ENCODE measurements around the gene LYPD6B.

LYPD6B gene

DNA sequence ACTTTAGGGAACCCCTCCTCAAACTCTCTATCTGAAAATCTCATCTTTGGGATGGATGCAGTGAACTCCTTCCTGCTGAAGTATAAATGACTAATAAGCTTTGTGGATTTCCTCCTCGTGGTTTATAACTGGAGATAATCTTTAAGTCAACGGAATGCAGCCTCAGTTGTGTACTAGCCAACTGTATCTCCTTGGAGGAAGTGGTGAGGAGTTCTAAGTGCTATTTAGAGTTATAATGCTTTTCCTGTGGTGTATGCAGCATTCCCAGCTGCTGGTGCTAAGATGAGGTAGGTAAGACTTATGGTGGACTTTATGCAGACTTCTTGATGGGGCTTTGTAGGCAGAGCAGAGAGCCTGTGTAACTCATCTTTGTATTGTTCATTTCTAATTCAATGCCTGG lies 90.9 kb downstream of the LYPD6B start:
- DNase-seq: no peak

DNA sequence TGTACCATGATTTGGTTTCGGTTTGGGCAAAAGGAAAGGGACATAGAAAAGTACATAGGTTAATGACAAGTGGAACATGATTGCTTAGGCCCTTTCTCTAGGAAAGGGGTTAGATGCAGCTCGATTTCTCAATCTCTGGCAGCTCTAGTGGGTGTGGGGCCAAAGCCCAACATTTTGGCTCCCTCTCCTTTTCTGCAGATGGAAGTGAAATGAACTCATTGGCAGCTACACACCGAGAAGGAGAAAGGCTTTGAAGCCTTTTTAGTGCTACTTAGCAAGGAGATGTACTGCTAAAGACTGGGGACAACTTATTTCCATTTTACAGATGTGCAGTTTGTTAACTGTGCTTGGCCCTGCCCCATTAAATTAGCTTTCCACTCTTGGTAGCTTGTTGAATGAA lies 93.8 kb downstream of the LYPD6B start:
- DNase-seq: peak in 1 of 2 experiments; percentile 39

DNA sequence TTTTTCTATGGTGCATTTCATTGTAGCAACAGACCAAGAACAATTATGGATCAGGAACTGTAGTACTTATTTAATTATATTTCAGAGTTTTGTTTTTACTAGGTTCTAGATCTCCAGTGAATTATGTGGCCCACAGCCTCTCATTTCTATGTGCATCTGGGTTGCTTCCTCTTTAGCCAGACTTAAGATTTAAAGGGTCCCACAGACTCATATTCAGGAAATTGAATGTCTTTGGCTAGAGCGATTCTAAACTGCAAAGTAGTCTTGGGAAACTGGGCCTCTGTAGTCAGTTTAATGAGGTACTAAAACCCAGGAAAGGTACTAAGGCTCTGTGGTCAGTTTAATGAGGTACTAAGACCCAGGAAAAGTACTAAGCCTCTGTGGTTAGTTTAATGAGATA lies 94.4 kb downstream of the LYPD6B start:
- DNase-seq: no peak

DNA sequence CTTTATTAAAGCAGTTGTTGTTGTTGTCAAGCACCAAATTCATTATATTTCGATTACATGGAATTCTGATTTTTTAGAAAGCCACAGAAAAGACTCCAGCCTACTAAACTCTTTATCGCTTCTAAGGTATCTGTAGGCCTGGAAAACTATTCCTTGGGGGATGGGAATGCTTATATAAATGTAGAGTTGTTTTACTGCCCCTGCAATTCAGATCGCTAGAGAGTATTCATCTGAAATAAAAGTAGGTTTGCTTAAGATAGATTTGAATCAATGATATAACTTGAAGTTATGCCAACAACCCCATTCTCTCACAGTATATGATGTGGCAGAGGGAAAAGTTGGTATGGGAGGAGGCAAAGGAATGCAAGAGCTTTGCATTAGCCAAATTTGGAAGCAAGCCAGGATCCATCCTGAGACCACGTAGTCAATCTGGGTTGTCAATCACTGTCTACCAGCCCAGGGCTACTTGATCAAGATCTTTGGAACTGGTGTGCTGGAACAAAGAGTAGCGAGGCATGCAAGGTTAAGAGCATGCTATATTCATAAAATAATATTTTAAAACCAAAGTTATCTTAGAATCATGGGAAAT lies 95.9 kb downstream of the LYPD6B start:
- DNase-seq: no peak

DNA sequence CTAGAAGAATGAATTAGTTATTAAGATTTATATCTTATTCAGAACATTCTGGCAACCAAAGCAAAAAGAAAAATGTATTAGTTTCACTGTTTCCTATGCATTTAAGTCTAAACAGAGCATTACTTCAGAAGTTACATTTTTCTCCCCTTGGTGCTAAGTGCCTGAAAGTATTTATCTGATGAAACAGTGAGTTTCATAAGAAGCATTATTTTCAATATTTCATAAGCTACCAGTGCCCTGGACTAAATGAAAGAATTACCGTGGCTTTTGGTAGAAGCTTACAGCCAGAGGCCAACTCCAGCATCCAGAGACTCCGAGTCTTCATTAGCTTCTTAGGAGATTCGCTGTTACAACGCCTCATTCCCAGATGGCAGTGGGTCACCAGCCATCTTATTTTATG lies 97.6 kb downstream of the LYPD6B start:
- no peak for DNase-seq

DNA sequence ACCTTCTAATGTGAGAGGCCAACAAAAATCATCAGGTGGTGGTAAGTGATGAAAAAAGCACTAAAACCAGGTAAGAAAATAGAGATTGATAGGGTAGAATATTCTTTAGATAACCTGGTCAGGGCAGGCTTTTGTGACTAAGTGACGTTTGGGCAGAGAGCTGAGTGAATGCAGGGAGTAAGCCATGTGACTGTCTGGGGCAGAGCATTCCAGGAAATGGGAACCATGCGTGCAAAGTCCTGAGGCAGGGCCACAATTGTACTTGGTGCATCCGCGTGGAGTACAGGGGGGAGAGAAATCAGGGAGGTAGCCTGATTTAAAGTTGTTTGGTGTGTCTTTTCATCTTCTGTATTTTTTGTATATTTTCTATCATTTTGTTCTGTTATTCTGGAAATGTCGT lies 102.5 kb downstream of the LYPD6B start:
- no peak for DNase-seq

DNA sequence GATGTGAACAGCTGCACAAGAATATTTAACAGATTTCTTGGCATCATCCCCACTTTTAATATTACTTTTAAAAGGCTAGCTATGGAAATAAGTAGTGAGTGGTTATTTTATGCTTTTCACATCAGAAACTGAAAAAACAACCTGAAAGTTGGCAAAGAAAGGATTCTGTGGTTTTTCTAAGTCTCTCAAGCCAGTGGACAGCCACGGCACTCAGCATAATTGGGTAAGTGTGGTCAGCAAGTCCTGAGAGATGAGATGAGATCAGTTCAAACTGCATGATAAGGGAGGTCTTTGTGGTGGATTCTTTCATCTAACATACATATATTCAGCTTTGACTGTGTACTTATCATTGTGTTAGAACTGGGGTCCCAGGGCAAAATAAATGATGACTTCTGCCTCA lies 105.2 kb downstream of the LYPD6B start:
- no peak for DNase-seq

DNA sequence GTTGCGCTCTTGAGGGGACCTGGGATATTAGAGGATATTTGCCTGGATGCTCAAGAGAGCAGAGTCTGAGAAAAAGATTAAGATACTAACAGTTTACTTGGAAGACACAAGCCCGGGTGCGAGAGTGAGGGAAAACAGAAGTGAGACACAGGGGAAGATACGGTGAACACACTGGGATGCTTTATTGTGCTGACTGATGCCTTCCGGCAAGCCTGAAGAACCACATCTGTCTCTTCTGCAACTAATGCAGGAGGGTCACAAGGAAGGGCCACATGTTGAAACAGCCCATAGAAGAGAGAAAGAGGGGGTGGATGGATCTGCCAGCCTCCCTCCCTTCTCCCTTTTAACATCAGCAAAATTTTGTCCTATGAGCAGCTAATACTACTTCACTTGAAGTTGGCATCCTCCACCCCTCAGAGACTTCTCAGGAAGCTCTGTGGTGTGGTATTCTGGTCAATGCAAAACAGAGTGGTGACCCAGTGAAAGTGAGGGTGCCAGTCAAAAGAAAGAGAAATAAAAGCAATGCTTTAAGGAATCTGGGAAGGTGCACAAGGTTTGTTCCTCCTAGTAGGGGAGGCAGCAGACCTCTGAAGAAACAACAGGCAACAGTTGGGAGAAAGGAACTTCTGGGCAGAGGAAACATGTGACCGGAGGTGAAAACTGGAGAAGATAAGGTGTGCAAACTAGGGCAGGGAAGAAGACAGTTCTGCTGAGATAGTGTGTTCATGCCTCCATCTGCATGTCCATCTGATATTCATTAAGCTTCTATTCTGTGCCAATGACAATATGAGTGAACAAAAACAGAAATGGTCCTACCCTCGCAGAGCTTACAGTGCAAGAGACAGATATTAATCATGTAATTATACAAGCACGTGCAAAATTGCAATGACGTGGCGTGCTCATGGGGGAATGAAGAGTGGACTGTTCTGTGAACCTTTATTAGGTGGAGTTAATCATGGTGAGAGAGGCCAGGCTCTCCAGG lies 107.1 kb downstream of the LYPD6B start:
- no peak for DNase-seq

DNA sequence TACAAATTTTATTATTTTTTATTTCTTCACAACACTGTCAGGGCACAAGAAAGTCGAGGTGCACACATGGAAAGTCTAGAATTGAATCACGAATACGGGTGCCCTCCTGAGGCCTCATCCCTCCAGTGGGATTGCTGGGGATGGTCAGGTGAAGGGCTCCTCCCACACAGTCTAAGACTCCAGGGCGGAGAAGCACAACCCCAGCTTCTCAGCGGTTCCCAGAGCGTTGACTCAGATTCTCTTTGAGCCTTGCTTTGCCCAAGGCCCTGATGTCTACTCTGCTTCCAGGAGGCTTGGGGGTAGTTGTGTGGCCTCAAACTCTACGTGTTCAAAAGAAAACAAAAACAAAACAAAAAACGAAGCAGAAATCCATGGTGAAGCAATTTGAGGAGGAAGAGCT lies 108.4 kb downstream of the LYPD6B start:
- DNase-seq: no peak

DNA sequence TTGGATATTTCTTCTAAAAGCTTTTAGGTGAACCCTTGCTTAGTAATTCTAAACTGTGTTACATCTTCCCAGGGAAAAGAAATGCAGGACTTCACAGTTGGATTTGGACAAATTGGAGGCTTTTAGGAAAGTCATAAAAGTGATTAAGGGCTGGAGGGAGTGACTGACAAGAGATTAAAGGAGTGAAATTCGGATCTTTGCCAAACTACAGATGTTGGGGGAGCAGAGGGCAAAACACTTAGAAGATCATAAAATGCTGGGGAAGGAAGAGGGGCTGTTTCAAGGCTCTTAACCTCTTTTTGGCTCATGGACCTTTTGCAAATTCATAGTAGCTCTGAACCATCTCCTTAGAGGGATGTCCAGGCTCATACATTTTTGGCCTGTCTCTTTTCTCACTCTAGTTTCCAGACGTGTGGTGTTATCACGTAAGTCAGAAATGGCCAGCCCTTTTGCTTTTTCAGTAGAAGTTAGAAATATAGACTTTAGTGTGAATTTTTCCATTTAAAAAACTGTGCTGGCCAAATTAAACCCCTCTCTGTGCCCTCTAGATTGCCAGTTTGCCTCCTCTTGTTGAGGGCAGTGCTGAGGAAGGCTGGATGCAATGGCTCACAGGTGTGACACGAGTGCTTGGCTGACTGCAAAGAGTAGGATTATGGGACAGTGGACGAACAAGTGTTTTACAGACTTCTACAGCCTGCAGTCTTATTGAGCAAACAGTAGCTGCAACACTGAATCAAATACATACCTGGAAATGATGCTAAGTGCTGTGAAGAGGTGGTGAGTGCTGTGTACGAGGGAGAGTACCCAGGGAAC lies 109.9 kb downstream of the LYPD6B start:
- no peak for DNase-seq

DNA sequence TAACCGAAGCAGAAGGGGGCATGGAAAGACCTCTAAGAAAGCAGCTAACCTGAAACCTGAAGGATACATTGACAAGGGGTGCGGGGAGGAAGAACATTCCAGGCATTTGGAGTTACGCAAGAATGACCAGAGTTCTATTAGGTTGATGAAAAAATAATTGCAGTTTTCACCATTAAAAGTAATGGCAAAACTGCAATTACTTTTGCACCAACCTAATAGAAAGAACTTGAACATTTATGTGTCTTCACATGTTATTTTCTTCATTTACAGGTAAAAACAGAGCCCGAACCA lies 110.5 kb downstream of the LYPD6B start:
- no peak for DNase-seq

DNA sequence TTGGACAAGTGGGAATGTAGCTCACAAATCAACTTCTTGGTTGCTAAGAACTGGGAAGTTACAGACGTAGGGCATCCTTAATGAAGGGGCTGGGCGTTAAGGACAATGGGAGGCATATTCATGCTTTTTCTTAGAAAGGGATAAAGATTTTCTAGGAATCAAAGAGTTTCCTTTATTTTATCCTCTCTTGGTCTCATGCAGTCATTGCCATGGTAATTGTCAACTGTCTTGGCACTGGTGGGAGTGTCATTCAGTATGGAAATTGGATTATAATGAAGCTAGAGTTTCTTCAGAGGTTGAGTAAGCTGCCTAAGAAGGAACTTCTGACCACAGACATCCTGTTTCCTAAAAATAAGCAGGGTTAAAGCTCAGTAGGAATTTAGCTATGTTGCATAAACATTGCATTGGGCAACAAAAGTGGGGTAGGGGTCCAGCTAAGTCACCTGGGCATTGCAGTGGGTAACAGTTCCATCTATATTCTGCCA lies 114.0 kb downstream of the LYPD6B start:
- DNase-seq: no peak

DNA sequence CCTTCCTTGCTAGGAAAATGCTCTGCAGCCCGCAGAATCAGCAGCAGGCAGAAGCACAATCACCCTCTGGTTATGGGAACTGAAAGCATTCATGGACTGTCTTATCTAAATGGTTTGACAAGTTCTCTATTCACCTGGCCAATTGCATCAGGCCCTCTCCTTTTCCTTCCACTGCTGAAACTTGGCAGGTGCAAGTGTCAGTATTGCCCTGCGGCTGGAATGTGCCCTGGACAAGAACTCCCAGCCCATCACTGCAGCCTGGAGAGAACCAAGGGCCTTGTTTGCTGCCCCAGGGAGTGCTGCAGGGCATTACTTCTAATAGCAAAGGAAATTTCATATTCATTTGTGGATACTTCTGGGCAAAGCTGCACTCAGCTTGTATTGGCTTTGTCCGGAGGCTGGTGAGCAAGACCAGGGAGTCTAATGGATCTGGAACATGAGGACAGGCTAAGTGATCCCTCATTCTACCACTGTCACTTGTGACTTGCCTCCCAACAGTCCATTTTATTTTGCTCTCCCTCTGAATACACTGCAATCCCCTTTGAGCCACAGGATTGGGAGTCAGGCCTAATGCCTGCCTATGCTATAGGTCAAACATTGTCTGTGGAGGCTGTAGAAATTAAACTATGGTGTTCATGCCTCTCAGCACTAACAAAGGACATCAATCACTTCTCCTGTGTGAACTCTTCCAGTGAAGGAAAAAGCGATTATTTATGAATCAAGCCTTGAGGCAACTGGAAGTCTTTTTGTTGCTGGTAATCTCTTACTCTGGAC lies 116.9 kb downstream of the LYPD6B start:
- no peak for DNase-seq

DNA sequence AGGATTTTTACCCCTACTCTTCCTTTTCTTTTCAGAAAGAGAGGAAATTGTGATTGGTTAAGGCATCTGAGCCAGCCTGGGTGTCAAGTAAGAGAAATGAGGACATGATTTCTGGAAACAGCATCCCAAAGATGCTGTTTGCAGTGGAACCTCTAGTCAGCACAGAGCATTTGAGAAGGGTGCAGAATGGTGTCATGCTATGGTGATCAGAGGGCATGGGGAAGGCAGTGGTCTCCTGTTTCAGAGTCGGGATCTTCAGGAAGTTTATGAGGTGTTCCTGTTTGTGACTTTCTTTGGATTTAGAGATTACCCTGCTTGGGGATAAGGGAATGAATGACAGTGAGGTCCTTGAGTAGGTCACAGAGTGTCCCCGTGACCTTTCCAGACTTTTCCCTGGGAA lies 117.5 kb downstream of the LYPD6B start:
- DNase-seq: no peak

DNA sequence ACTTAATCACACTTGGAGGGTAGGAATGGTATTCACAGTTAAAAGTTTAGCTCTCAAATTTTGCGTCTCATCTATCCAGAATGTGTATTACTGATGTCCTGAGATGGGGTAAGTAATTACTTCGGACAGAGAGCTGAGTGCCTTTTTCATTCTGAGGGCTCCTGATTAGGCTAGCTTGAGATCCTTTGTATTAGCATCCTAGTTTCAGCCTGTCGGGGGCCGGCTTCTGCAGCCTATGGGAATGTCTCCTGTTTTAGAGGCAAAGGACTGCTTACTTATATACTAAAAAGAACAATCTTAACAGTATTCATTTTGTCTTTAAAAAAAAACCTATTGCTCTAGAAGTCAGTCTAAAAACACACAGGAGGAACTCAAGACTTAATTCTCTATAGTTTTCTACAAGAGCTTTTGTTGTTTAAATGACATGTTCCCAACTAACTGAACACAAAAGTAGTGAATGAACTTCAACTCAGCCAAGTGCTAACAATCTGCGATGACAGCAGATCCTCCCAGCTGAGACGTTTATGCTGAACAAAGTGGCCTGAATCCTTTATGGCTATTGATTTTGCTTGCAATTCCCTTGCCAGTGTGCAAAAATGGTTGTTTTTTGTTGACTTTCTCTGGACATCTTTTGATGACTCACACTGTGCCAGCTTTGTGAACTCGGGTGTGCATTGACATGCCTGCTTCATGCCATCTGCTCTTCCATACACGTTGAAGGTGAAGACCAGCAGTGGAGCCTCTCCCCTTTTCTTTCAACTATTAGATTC lies 118.7 kb downstream of the LYPD6B start:
- DNase-seq: no peak

DNA sequence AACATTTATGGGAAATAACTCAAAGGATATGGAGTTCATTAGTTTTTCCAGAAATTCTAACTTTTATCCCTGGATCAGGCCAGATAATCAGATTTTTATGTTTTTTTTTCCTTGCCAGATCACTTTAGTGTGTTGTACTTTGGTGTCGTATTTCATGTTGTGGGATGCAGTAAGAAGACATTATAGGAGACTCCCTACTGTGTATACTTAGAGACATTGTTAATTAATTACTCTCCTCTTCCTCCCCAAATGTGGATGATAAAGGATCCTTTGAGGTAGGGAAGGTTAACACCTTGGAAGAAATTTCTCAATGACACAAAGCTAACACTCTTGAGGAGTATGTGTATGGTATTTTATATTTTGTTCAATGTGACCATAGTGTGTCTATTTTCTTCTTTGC lies 120.5 kb downstream of the LYPD6B start:
- no peak for DNase-seq

DNA sequence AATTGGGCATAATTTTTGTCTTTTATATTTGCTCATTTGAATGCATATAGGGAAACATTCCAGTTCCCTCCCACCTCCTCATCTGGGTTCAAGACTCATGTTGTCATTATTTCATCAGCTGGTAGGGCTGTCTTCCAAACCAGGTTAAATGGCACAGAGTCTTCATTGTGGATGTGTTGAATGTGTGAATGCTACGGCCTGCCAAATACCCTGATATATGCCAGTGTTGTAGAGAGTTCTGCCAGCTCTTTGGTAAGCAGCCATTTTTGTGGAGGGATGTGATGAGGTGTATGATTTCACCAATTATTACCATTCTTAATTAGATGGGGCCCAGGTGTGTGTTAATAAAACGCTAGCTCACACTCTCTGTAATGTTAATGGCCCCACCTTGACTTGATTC lies 121.7 kb downstream of the LYPD6B start:
- peak in 1 of 2 experiments; percentile 13 for DNase-seq

DNA sequence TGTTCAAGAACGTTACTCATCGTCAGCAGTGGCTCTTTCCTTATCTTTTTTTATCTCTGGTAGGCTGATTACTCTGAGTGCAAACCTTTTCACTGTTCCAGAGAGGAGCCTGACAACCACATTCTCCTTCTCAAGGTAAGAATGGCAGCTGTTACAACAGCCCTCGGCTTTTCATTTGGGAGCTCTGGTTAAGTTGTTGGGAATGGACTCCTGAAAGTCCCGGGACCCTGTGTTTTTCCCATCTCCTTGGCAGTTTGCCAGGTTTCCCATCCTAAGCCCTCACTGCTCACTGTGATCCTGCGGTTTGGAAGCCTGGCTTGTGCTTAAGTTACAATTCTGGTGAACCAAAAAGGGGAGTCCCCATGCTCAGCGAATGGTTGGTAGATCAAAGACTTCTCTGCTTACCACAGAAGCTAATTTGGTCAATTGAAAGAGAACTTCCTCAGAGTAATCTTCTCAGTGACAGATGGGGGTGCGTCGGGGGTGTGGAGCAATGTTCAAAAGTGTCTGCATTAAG lies 122.3 kb downstream of the LYPD6B start:
- no peak for DNase-seq

DNA sequence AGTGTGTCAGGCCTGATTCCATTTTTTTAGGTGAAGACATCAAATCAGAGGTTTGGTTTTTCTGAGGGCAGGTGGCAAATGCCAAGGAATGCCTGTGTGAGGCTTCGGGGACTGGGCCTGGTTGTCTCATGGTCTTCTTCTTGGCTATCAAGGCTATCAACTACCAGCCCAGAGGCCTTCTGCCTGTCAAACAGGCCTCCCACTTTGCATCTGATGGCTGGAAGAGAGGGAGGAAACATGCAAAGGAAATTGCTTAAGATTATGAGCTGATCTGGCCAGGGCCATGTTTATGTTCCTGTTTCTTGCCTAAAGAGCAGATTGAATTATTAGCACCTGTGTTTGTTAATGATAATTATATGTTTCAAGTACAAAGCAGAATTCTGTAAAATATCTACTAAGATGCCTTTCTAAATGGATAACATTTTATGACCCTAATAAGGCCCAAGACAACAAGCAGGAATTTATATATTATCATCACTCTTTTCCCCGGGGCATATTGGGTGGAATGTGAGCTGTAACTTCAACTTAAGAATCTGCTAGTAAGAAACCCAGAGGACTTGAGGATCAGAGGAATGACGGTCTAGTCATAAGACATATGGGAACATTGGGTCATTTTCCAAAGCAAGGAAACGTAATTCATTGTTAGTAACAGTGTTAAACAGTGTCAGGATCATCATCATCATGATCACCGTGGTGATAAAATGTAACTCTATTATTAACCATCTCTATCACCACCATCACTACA lies 123.2 kb downstream of the LYPD6B start:
- DNase-seq: no peak

DNA sequence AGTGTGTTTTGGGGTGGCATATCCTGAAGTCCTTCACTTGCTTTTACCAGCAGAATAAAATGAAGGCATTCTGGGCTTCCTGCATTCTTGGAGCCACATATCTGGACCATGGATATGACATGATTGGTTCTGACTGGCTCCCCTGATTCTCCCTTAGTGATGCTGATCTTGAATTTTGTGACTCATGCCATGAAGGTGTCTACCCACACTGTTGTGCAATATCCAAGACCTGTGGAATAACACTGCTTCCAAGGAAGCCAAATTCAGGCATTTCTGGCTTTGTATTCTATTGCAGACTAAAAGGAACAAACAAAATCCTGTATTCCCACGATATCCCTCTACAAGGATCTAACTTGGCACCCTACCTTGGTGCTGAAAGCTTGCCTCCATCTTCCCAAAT lies 125.8 kb downstream of the LYPD6B start:
- no peak for DNase-seq

DNA sequence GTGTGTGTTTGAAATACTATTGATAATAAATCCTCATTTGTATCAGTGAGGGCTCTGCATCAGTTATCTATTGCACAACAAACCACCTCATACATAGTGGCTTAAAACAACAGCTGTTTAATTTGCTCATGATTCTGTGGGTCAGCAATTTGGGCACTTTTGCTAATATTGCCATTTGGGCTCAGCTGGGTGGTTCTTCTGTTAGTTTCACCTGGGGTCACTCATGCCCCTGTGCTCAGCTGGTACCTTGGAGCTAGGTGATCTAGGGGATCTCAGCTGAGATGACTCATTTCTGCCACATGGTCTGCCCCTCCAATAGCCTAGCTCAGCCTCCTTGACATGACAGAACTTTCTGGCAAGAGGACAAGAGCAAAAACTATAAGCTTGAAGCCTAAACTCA lies 126.3 kb downstream of the LYPD6B start:
- DNase-seq: no peak
